OCI-LY7 (cell line): ENCODE measurements around the gene JPT2.

ENCODE experiments used
- CTCF ChIP-seq: fragments of 200-600 bp; sonication (generic); conservative IDR thresholded peaks from 2 replicates; pipeline ENCODE4 v1.5.1; 2014; ENCODE audit warnings: mild to moderate bottlenecking, antibody characterized with exemption, low read length, moderate library complexity, mixed read lengths
- EZH2phosphoT487 ChIP-seq: fragments of 200-600 bp; sonication (generic); IDR thresholded peaks from 2 replicates; pipeline ENCODE4 v1.6.1; 2018; ENCODE audit warnings: low read depth, borderline replicate concordance, mild to moderate bottlenecking, mixed run types, antibody characterized with exemption, low read length, moderate library complexity, mixed read lengths

DNA sequence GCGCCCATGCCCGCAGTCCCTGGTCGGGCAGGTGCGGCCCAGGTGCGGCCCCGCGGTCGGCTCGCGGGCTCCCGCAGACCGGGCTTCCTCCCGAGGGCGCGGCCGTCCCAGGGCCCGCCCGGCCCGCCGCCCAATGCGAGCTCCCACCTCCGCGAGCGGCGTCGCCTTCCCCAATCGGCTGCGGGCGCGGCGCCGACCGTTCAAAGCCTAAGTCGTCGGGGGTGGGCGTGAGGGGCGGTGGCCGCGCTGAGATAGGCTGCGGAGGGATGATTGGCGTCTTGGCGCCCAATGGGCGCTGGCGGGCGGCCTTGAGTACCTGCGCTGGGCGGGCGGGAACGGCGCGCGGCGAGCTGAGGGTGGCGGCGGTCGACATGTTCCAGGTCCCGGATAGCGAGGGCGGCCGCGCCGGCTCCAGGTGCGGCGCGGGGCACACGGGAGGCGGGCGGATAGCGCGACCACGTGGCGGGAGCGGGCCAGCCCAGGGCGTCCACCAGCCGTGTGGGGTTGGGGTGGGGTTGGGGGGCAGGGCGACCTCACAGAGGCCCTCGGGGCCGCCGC is at the start of gene JPT2:
- no peak for TF ChIP-seq CTCF
- TF ChIP-seq EZH2phosphoT487 = no peak
